Germinal center (tissue), 1 donor: ENCODE data around the gene SCN5A.

Experiments
- DNase-seq: peaks from one replicate; pipeline ENCODE4 v3.0.0; 2012; ENCODE audit warnings: mixed read lengths, low spot score

The SCN5A gene

GRCh38 chr3:38541806-38542205 lies 107.7 kb downstream of the SCN5A start:
- DNase-seq = no peak

- no peak for DNase-seq
Measured at GRCh38 chr3:38538773-38539353, 110.6 kb downstream of the SCN5A start.

GRCh38 chr3:38536671-38537070 lies 112.8 kb downstream of the SCN5A start:
- DNase-seq = no peak

GRCh38 chr3:38534604-38535003 lies 114.9 kb downstream of the SCN5A start:
- no peak for DNase-seq

DNA sequence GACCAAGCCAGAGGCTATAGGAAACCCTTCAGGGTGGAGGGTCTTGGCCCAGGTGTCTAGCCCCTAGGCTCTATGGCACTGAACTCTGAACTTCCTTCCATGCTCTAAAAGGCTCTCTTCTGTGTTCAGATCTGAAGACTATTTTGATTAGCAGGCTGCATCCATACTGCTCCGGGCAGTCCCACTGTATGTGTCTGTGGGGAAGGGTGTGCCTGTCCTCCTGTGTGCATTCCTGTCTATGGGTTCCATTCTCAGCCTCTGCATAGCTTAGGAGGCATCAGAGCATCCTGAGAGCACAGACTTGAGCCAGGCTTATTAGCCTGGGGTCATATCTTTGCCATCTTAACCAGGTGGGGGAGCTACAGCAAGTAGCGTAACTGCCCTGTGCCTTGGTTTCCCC lies 115.3 kb downstream of the SCN5A start:
- DNase-seq = no peak

DNA sequence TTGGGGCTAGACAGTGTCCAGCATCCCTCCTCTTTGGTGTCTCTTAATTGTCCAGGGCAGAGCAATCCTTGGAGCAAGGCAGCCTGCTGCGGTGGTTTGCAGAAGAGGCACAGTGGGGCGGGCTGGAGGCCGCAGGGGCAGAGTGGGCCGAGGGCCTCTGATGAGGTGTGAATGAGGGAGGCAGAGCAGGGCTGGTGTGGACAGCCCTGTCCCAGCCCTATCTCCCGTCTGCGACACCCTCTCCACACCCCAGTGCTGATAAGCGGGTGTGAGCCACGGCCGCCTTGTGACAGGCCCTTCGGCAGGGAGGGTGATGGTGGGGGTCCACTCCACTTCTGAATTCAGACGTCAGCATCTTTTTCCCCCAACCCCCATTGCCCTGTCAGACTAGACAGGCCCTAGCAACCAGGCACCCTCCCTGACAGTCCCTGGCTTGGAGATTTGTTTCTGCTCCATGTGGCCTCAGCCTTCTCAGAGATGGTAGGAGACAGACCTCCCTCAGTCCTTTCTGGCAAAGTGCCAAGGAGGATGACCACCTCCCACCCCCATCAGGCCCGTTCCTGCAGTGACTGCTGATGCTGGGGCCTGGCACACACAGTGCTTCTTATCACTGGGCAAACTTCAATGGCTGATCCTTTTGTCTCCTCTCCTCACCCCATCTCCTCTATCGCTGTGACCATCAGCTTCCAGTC lies 116.1 kb downstream of the SCN5A start:
- DNase-seq = no peak

DNA sequence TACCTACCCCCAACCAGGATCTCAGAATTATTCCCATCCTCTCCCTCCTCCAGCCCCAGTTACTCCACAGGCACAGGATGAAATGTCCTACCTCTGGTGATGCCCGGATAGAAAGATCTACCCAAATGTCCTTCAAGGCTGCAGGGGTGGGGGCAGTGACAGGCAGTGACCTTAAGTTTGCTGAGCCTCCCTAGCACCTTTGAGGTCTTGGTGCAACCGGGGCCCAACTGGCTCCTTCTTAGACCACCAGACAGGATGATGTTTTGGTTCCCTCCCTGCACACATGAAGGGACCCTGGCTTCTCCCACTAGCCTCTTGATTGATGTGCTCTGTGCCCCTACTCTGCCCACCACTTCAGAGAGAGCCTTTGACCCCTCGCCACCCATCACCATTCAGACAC lies 117.0 kb downstream of the SCN5A start:
- no peak for DNase-seq

DNA sequence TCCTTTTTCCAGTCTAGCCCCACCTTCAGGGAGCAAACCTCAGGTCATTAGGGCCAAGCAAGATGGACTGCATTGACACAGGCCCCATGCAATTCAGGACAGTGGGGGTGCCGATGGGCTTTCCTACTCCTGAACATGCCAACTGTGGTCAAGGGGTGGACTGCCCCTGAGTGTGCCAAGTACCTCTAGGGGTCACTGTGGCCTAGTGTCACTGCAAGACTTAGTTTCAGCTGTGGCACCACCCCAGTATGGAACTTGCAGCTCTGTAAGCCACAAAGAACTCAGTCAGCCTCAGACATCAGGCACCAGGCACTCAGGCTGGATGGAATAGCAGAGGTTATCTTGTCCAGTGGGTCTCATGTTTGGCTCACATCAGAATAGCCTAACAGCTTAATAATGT lies 121.0 kb downstream of the SCN5A start:
- DNase-seq = no peak

DNA sequence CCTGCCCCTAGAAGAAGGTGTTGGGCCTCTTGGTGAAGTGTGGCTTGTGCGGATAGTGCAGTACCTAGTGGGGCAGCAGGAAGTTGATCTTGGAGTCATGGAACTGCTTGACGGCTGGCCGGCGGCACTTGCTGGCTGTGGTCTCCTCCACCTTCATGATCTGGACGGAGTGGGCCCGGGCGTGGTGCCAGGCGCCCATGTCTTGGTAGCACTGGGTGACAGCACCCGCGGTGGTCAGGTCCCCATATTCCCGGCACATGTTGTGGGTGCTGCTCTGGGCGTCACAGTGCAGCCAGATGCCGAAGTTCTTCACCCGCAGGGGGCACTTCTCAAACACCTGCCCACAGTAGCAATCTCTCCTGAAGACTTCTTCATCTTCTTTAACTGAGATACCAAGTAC lies 122.7 kb downstream of the SCN5A start:
- DNase-seq = no peak

- DNase-seq = no peak
Measured at GRCh38 chr3:38524141-38524739, 125.2 kb downstream of the SCN5A start.

GRCh38 chr3:38522002-38522401 lies 127.5 kb downstream of the SCN5A start:
- no peak for DNase-seq

DNA sequence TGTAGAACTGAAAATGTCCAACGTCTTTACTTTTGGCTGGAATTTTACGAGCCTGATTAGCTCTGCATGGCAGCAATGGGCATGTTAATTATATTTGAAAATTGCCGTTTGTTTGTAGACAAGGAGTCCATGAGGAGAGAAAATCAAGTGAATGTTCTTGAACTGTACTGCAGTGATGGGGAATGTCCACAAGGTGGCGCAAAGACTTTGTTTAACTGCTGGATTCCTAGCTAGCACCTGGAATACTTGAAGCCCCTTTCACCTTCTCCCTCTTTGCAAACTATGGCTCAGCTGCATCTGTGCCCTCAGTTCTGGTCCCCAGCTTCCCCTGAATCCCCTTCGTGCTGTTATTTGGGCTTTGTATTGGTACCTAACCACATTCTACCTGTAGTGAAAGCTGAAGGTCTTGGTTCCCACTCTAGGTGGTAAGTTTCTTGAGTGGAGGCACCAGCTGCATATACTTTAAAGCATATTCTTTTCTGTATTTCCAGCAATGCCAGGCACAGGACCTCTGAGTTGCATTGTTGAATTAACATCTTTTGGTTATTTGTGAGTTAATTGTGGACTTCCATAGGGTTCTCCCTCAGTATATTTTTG lies 128.0 kb downstream of the SCN5A start:
- peak; percentile 63 for DNase-seq

- no peak for DNase-seq
Measured at GRCh38 chr3:38519651-38520050, 129.8 kb downstream of the SCN5A start.

- DNase-seq = no peak
Measured at GRCh38 chr3:38519000-38519399, 130.5 kb downstream of the SCN5A start.

- DNase-seq = no peak
Measured at GRCh38 chr3:38516669-38517068, 132.8 kb downstream of the SCN5A start.

GRCh38 chr3:38515367-38515766 lies 134.1 kb downstream of the SCN5A start:
- no peak for DNase-seq

DNA sequence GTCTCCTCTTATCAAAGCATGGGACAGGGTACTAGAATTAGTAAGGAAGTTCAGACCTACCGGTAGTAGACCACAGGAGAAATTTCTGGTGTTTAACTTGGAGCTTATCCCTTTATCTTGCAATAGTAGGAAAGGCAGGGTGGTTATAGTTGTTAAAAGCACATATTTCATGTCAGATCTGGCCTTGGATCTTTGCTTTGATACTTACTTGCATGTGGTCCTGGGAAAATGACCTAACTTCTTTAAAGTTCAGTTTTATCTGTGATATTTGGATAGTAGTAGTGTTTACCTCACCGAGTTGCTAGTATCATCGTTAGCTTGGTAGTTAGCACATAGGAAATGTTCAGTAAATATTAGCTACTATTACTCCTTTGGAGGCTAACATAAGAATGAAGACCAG lies 137.9 kb downstream of the SCN5A start:
- no peak for DNase-seq

- DNase-seq = no peak
Measured at GRCh38 chr3:38510631-38511030, 138.9 kb downstream of the SCN5A start.

- no peak for DNase-seq
Measured at GRCh38 chr3:38509732-38510131, 139.8 kb downstream of the SCN5A start.

DNA sequence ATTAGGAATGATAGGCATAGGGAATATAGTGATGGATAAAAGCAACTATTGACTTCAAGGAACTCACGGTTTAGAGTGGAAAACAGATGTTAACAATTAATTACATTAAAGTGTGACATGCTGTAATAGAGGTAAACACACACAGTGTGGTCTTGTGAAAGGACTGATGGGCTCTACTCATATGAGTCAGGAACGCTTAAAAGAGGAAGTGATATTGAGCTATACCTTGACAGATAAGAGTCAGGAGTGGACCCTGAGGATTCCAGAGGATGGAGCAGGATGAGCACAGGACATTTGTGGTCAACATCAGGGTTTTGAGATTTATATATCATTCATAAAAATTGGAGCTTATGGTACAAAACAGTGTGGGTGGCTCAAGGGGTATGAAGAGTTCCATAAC lies 142.4 kb downstream of the SCN5A start:
- DNase-seq = no peak

- no peak for DNase-seq
Measured at GRCh38 chr3:38500688-38501417, 148.6 kb downstream of the SCN5A start.
